ENCODE measurements around the gene SLC4A4. TPM values are rescaled to one million over a fixed set of nuclear protein-coding genes. Genes with fewer than 3 reads are reported as not detected.

SLC4A4 gene
- total and polyA plus RNA-seq, 2 of the 8 experiments (the other 6 are each of a cell fraction or from before 2014, with no cell fraction given) = 0.67 to 2.8 TPM

DNA sequence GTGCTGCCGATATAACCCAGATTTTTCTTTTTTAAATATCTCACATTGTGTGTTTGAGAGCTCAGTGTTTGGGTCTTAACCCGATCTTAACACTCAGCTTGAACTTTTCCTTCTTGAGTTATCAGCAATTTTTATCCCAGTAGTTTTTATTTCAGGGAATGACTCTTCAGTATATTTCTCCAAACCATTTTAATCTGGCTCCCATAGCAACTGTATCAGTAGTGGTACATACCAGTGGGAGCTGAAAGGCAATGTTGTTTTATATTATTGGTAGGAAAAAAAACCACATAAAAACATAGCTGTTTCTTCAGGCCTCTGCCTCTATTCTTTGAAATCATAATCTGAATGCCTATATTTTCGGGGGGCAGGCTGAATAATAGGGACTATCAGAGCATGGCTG is 111.1 kb downstream of the SLC4A4 start:
- POLR2A ChIA-PET (ENCODE audit: partially characterized antibody) = no interaction called here
- Histone ChIP-seq H3K27ac (ENCODE audit: low read depth, low read length) (no peak overlapping the region), H2AFZ (ENCODE audit: low read length) (no peak overlapping the region), H3K4me2 (ENCODE audit: insufficient read depth in 1 of 2, low read depth in 2 of 2, low read length in 2 of 2) (no peak overlapping the region), H3K23me2 (ENCODE audit: low read depth, low read length) (no peaks in the 10 kb centered on the region), H3K9me3 (ENCODE audit: insufficient read depth in 2 of 2, low read depth in 1 of 2, low read length in 1 of 2) (no peaks in the 10 kb centered on the region), H2AK5ac (ENCODE audit: low read depth, low read length) (no peak overlapping the region), H3K4ac (replicated peaks; ENCODE audit: insufficient read length, low read depth, low read length) (no peak overlapping the region), H3K36me3 (ENCODE audit: control insufficient read depth in 2 of 4, insufficient read depth in 4 of 4, low read length in 3 of 4) (no peaks in the 10 kb centered on the region), H3K4me3 (ENCODE audit: extremely low read depth in 1 of 4, insufficient read depth in 2 of 4, low read depth in 3 of 4, low read length in 4 of 4) (no peak overlapping the region), H2BK5ac (ENCODE audit: low read depth, low read length) (no peak overlapping the region), H4K5ac (ENCODE audit: insufficient read length, low read depth, low read length) (no peak overlapping the region), H2BK12ac (ENCODE audit: low read depth, low read length) (no peak overlapping the region), H3K9ac (replicated peaks in 1 of 4; ENCODE audit: extremely low read depth in 1 of 4, low read depth in 3 of 4, low read length in 3 of 4) (no peak overlapping the region), H3K23ac (ENCODE audit: insufficient read length) (no peak overlapping the region), H3K79me2 (ENCODE audit: control insufficient read depth in 1 of 2, insufficient read depth in 2 of 2, low read length in 2 of 2) (no peaks in the 10 kb centered on the region), H4K91ac (replicated peaks; ENCODE audit: insufficient read length, low read length) (no peak overlapping the region), H3K14ac (ENCODE audit: insufficient read length) (no peak overlapping the region), H3K56ac (replicated peaks; ENCODE audit: insufficient read length, low read depth, low read length) (no peak overlapping the region), H3K18ac (ENCODE audit: extremely low read depth, low read length) (no peak overlapping the region), H2BK15ac (ENCODE audit: low read length) (no peak overlapping the region), H3K79me1 (ENCODE audit: low read depth, low read length) (no peaks in the 10 kb centered on the region), H3K27me3 (replicated peaks in 1 of 4; ENCODE audit: control insufficient read depth in 3 of 4, extremely low read depth in 1 of 4, insufficient read depth in 3 of 4, low read length in 3 of 4) (no peaks in the 10 kb centered on the region), H4K8ac (ENCODE audit: extremely low read depth, insufficient read depth, low read length) (no peak overlapping the region), H2BK20ac (ENCODE audit: low read length) (no peak overlapping the region), H4K20me1 (replicated peaks in 1 of 2; ENCODE audit: control insufficient read depth in 1 of 2, insufficient read depth in 2 of 2, low read length in 2 of 2) (no peaks in the 10 kb centered on the region), H2BK120ac (replicated peaks; ENCODE audit: low read depth, low read length) (no peak overlapping the region), H3K4me1 (replicated peaks in 1 of 4; ENCODE audit: control insufficient read depth in 3 of 4, insufficient read depth in 4 of 4, low read length in 3 of 4) (no peaks in the 10 kb centered on the region)
- FAIRE-seq = no peak
- CTCF ChIA-PET (ENCODE audit: partially characterized antibody) = no interaction called here
- no peak for DNase-seq (ENCODE audit: low read depth in 1 of 2, low spot score in 2 of 2)
- no peak for TF ChIP-seq CTCF (IDR thresholded peaks at IDR 0.05; ENCODE audit: control extremely low read depth in 1 of 3, insufficient read depth in 1 of 3, low read depth in 1 of 3, low read length in 3 of 3)
- TF ChIP-seq CREB1 (IDR thresholded peaks at IDR 0.05) = no peak
- no peak for TF ChIP-seq TEAD4 (IDR thresholded peaks at IDR 0.05; ENCODE audit: low read depth, low read length)
- TF ChIP-seq ASH2L (IDR thresholded peaks at IDR 0.05; ENCODE audit: low read length) = no peak
- TF ChIP-seq CBX8 (IDR thresholded peaks at IDR 0.05; ENCODE audit: borderline replicate concordance, low read depth, low read length) = no peak
- no peak for TF ChIP-seq USF2 (IDR thresholded peaks at IDR 0.05; ENCODE audit: low read length)
- WGBS, 2 experiments (ENCODE audit: extremely low coverage in 1 of 2, insufficient coverage in 1 of 2, insufficient read length in 1 of 2, insufficient replicate concordance in 2 of 2, low coverage in 1 of 2, low lambda C conversion rate in 2 of 2, missing lambda C conversion rate in 1 of 2) = 58% methylated on average over 3 of the region's 3 CpGs; no CpG with 5 or more reads in 1 of the 2 experiments

Data from H1 (cell line).